GM12878 (cell line): ENCODE measurements around the gene ANKRD11. TPM values are rescaled to one million over a fixed set of nuclear protein-coding genes. Genes with fewer than 3 reads are reported as not detected.

Experiments
- ATF2 ChIP-seq: IDR thresholded peaks from 2 replicates; pipeline ENCODE4 v1.6.1; 2012; ENCODE audit warnings: low read length, inconsistent platforms
- ATF7 ChIP-seq: fragments of 450-650 bp; IDR thresholded peaks from 2 replicates; pipeline ENCODE4 v1.6.1; 2016; ENCODE audit warnings: low read depth, mild to moderate bottlenecking
- BCLAF1 ChIP-seq: fragments of 450-650 bp; IDR thresholded peaks from 2 replicates; pipeline ENCODE4 v1.6.1; 2017; ENCODE audit warnings: antibody characterized with exemption, mild to moderate bottlenecking, moderate library complexity
- CBFB ChIP-seq: IDR thresholded peaks from 2 replicates; pipeline ENCODE4 v1.6.1; 2016; ENCODE audit warnings: antibody characterized with exemption, low read depth
- CBX5 ChIP-seq: sonication (generic); IDR thresholded peaks from 2 replicates; pipeline ENCODE4 v1.6.1; 2016; ENCODE audit warnings: low read depth, moderate library complexity, mild to moderate bottlenecking, inconsistent platforms
- CREB1 ChIP-seq: IDR thresholded peaks from 2 replicates; pipeline ENCODE4 v1.6.1; 2012; ENCODE audit warnings: low read depth, mild to moderate bottlenecking, inconsistent platforms
- ELK1 ChIP-seq: IDR thresholded peaks from 2 replicates; pipeline ENCODE4 v1.6.1; 2012; ENCODE audit warnings: low read depth, low read length, improper control_type of control experiment
- ESRRA ChIP-seq: IDR thresholded peaks from 2 replicates; pipeline ENCODE4 v1.6.1; 2012; ENCODE audit warnings: mild to moderate bottlenecking, low read length, improper control_type of control experiment
- FOXK2 ChIP-seq: fragments of 450-650 bp; IDR thresholded peaks from 2 replicates; pipeline ENCODE4 v1.6.1; 2017; ENCODE audit warnings: mild to moderate bottlenecking, moderate library complexity
- GABPA ChIP-seq: IDR thresholded peaks from 2 replicates; pipeline ENCODE4 v1.6.1; 2014; ENCODE audit warnings: antibody characterized with exemption, low read depth, mild to moderate bottlenecking, inconsistent platforms
- JUND ChIP-seq: IDR thresholded peaks from 2 replicates; pipeline ENCODE4 v1.6.1; 2012; ENCODE audit warnings: low read depth, mild to moderate bottlenecking, low read length, improper control_type of control experiment, moderate library complexity
- LARP7 ChIP-seq: fragments of 450-650 bp; IDR thresholded peaks from 2 replicates; pipeline ENCODE4 v1.6.1; 2017; ENCODE audit warnings: mild to moderate bottlenecking
- MTA3 ChIP-seq: IDR thresholded peaks from 2 replicates; pipeline ENCODE4 v1.6.1; 2012; ENCODE audit warnings: low read length, inconsistent platforms, borderline replicate concordance
- MXI1 ChIP-seq: fragments of 150-350 bp; IDR thresholded peaks from 2 replicates; pipeline ENCODE4 v1.6.1; 2011; ENCODE audit warnings: low read depth, mild to moderate bottlenecking, inconsistent platforms, low read length, improper control_type of control experiment
- NFYA ChIP-seq: IDR thresholded peaks from 2 replicates; pipeline ENCODE4 v1.6.1; 2011; ENCODE audit warnings: low read depth, mild to moderate bottlenecking, low read length, improper control_type of control experiment, borderline replicate concordance
- POLR2A ChIP-seq: IDR thresholded peaks from 2 replicates; pipeline ENCODE4 v1.6.1; 2011; ENCODE audit warnings: low read depth, mild to moderate bottlenecking, low read length
- RELA ChIP-seq: fragments of 450-650 bp; IDR thresholded peaks from 2 replicates; pipeline ENCODE4 v1.8.0; 2014; ENCODE audit warnings: borderline replicate concordance; ENCODE audit not compliant: partially characterized antibody
- RELB ChIP-seq: fragments of 450-650 bp; IDR thresholded peaks from 2 replicates; pipeline ENCODE4 v1.6.1; 2017; ENCODE audit warnings: low read depth, mild to moderate bottlenecking, moderate library complexity
- SPI1 ChIP-seq: IDR thresholded peaks from 2 replicates; pipeline ENCODE4 v1.6.1; 2011; ENCODE audit warnings: low read depth, mild to moderate bottlenecking, low read length, moderate library complexity, borderline replicate concordance; ENCODE audit not compliant: insufficient read depth
- STAT1 ChIP-seq: fragments of 450-650 bp; conservative IDR thresholded peaks from 2 replicates; pipeline ENCODE4 v1.6.1; 2014; ENCODE audit warnings: antibody characterized with exemption, mild to moderate bottlenecking
- TAF1 ChIP-seq: IDR thresholded peaks from 2 replicates; pipeline ENCODE4 v1.6.1; 2011; ENCODE audit warnings: mild to moderate bottlenecking, low read depth, low read length, borderline replicate concordance
- TCF3 ChIP-seq: IDR thresholded peaks from 2 replicates; pipeline ENCODE4 v1.6.1; 2012; ENCODE audit warnings: low read depth, mild to moderate bottlenecking, low read length, borderline replicate concordance; ENCODE audit not compliant: insufficient read depth
- YBX1 ChIP-seq: fragments of 450-650 bp; IDR thresholded peaks from 2 replicates; pipeline ENCODE4 v1.6.1; 2016; ENCODE audit warnings: antibody characterized with exemption
- ZSCAN29 ChIP-seq: fragments of 450-650 bp; IDR thresholded peaks from 2 replicates; pipeline ENCODE4 v1.6.1; 2017; ENCODE audit warnings: mild to moderate bottlenecking, moderate library complexity
- ZZZ3 ChIP-seq: IDR thresholded peaks from 2 replicates; pipeline ENCODE4 v1.6.1; 2011; ENCODE audit warnings: low read depth; ENCODE audit not compliant: control insufficient read depth, insufficient read length
- polyA plus RNA-seq, 11 experiments: library from polyadenylated mRNA; depleted of rRNA in 4 of 11; unstranded in 6 of 11; stranded (reverse) in 5 of 11; fragments of >200 nt; fragmentation: Nextera tagmentation in 4 of 11; fragmentation: Illumina TruSeq in 1 of 11; extraction: Ambion mirVana in 4 of 11; extraction: Trizol in 1 of 11; gene quantifications; 1 replicate in 1 of 11; 2 replicates in 10 of 11; pipeline versions ENCODE4 v1.2.1 to v1.2.3, GENCODE V29; 2011 to 2016; ENCODE audit warnings: inconsistent platforms in 2 of 11, missing spikeins in 2 of 11, low read depth in 1 of 11
- total RNA-seq, 4 experiments: library from RNA; depleted of rRNA in 3 of 4; stranded (reverse); fragments of >200 nt in 3 of 4; fragmentation: Illumina TruSeq in 1 of 4; extraction: Trizol in 1 of 4; gene quantifications; 2 replicates each; pipeline versions ENCODE4 v1.2.1 to v1.2.3, GENCODE V29; 2013 to 2021
- TF ChIP-seq, protein P1 (sequence below): fragments of 450-650 bp; IDR thresholded peaks from 2 replicates; pipeline ENCODE4 v1.6.1; 2014; ENCODE audit warnings: mild to moderate bottlenecking

Gene ANKRD11
- total and polyA plus RNA-seq, 10 of the 15 experiments (the other 5 are each of a cell fraction or from before 2014, with no cell fraction given) = 5.1 to 103 (median 27.4) TPM

- TF ChIP-seq FOXK2 = no peak
- no peak for TF ChIP-seq RELB
- TF ChIP-seq ATF7 = no peak; the same call in 1 of the 2 replicates
- peak; percentile 51; the same call in 1 of the 2 replicates for TF ChIP-seq CREB1
- TF ChIP-seq NFYA = no peak
- peak; percentile 82; the same call in 1 of the 2 replicates for TF ChIP-seq ATF2
- TF ChIP-seq CBFB = no peak
- TF ChIP-seq MTA3 = peak; percentile 39; the same call in 1 of the 2 replicates
- TF ChIP-seq, protein P1, sequence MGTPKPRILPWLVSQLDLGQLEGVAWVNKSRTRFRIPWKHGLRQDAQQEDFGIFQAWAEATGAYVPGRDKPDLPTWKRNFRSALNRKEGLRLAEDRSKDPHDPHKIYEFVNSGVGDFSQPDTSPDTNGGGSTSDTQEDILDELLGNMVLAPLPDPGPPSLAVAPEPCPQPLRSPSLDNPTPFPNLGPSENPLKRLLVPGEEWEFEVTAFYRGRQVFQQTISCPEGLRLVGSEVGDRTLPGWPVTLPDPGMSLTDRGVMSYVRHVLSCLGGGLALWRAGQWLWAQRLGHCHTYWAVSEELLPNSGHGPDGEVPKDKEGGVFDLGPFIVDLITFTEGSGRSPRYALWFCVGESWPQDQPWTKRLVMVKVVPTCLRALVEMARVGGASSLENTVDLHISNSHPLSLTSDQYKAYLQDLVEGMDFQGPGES = no peak
- TF ChIP-seq BCLAF1 = no peak
- no peak for TF ChIP-seq MXI1
- TF ChIP-seq SPI1 = no peak
- no peak for TF ChIP-seq JUND
- no peak for TF ChIP-seq ZSCAN29
- TF ChIP-seq YBX1 = no peak
- no peak for TF ChIP-seq TCF3
- TF ChIP-seq GABPA = no peak
- TF ChIP-seq ELK1 = no peak
- TF ChIP-seq STAT1 = no peak
- TF ChIP-seq ZZZ3 = no peak
- no peak for TF ChIP-seq TAF1
- TF ChIP-seq POLR2A = 0 out of 2 replicates have a peak, but pooled peaks have one; percentile 11
- TF ChIP-seq LARP7 = no peak
- peak; percentile 19; the same call in 1 of the 2 replicates for TF ChIP-seq CBX5
- TF ChIP-seq ESRRA = no peak
- TF ChIP-seq RELA = no peak
Measured at GRCh38 chr16:89422527-89422904, 67.8 kb downstream of the ANKRD11 start (continued).
